ENCODE measurements around the gene SLC34A2.
"Not testable (repeated sequence)": the region's sequence is repeated elsewhere in the genome, so short reads cannot be mapped to it uniquely, and the experiment has no call there.

Gene SLC34A2, protein sequence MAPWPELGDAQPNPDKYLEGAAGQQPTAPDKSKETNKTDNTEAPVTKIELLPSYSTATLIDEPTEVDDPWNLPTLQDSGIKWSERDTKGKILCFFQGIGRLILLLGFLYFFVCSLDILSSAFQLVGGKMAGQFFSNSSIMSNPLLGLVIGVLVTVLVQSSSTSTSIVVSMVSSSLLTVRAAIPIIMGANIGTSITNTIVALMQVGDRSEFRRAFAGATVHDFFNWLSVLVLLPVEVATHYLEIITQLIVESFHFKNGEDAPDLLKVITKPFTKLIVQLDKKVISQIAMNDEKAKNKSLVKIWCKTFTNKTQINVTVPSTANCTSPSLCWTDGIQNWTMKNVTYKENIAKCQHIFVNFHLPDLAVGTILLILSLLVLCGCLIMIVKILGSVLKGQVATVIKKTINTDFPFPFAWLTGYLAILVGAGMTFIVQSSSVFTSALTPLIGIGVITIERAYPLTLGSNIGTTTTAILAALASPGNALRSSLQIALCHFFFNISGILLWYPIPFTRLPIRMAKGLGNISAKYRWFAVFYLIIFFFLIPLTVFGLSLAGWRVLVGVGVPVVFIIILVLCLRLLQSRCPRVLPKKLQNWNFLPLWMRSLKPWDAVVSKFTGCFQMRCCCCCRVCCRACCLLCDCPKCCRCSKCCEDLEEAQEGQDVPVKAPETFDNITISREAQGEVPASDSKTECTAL
- 0 reads per million in 2 experiments for total RNA-seq

- no peak for DNase-seq (ENCODE audit: low read depth)
Observed at GRCh38 chr4:25654971-25655963, at the start of gene SLC34A2. TSS of gene SLC34A2 (plus strand) at chr4:25655851. CDS start at chr4:25662501, 6,650 bp downstream.

GRCh38 chr4:25608644-25609043 is 47.0 kb upstream of the SLC34A2 start:
- DNase-seq (ENCODE audit: low read depth) = no peak

DNA sequence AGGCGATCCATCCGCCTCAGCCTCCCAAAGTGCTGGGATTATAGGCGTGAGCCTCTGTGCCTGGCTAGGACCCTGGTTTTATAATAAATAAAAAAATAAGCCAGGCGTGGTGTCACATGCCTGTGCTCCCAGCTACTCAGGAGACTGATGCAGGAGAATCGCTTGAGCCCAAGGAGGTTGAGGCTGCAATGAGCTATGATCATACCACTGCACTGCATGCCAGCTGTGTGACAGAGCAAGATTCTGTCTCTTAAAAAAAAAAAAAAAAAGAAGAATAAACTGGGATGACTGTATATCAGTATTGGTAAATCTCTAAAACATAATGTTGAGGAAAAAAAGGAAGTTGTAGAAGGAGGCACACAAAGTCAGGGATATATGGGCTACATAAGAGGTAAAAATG is 45.7 kb upstream of the SLC34A2 start:
- no peak for DNase-seq (ENCODE audit: low read depth)

- DNase-seq (ENCODE audit: low read depth) = not testable (repeated sequence)
Observed at GRCh38 chr4:25613613-25614012, 42.0 kb upstream of the SLC34A2 start.

DNA sequence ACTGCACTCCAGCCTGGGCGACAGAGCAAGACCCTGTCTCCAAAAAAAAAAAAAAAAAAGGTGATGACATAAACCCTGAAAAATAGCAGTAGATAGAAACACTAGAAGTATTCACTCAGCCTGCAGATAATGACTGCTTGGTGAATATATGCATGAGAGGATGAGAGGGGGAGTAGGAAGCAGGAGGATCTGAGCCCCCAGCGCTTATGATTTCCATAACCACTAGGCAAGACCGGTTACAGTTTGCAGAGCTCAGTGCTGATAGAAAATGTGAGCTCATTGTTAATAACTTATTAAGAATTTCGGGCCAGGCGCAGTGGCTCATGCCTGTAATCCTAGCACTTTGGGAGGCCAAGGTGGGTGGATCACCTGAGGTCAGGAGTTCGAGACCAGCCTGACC is 40.8 kb upstream of the SLC34A2 start:
- no peak for DNase-seq (ENCODE audit: low read depth)

DNA sequence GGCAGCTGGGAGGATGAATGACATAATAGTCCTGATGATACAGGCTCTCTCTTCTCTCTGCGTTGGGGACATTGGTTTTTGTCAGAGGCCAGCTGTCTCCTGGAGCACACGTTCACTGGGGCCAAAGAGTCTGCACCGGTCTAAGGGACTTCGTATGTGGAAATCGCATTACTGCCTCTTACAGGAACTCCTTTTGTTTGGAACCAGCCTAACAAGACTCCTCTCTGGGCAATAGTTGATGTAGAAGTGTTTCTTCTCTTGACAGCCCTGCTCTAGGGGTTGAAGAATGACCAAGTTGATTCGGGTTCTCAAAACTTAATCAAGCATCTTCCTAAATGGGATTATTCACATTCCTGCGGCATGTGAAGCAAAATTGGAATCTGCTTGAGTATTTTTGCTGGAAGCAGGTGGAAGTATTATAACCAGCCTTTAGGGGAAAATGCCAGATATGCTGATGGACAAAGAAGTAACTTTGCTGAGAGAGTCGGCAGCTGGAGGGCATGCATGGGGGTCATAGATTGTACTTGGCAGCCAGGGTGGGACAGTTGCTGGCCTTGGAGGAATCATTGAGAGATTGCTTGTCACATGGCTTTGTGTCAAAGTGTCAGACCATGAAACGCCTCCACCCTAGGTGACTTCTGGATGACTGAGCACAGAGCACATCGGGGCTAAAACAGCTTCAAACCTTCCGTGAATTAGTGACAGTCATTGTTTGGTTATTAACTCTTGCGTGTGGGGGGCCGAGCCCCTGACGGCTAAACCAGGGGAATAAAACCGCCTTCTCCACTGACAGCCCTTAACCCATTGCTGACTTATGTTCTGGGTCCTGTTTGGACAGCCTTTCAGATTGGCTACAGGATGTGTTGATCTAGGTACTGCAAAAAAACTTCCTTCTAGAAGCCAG is 34.4 kb upstream of the SLC34A2 start:
- DNase-seq (ENCODE audit: low read depth) = no peak

DNA sequence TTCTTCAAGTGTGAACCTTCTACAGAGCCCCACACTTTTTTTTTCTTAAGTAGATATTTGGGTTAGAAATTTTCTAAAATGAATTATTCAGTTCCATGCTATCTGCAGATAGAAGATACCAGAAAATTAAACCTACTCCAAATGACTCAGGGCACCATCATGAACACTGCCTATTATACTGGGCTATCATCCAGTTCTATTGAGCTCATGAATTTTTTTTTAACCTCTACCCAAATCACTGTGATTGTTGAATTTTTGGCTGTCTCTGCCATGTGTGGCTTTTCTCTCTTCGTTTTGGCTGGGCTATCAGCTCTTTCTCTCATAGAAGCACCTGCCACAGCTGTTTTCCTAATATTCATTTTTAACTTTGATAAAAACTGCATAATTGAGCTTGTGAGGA is 31.0 kb upstream of the SLC34A2 start:
- no peak for DNase-seq (ENCODE audit: low read depth)

- DNase-seq (ENCODE audit: low read depth) = no peak
Observed at GRCh38 chr4:25628451-25628850, 27.2 kb upstream of the SLC34A2 start.

GRCh38 chr4:25632135-25632534 is 23.5 kb upstream of the SLC34A2 start:
- no peak for DNase-seq (ENCODE audit: low read depth)

GRCh38 chr4:25633541-25633940 is 22.1 kb upstream of the SLC34A2 start:
- DNase-seq (ENCODE audit: low read depth) = no peak

DNA sequence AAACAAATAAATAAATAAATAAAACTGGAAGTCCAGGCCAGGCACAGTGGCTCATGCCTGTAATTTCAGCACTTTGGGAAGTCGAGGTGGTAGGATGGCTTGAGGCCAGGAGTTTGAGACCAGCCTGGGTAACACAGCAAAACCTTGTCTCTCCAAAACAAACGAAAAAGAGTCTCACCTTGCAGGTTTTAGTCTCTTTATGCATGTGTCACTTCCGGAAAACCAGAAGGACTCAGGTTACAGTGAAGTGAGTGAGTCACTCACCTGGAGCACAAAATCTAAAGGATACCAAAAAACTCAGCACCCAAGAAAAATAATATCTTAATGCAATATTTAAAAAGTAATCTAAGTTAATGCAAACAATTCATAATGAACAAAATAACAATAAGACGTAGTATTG is 20.1 kb upstream of the SLC34A2 start:
- DNase-seq (ENCODE audit: low read depth) = no peak

DNA sequence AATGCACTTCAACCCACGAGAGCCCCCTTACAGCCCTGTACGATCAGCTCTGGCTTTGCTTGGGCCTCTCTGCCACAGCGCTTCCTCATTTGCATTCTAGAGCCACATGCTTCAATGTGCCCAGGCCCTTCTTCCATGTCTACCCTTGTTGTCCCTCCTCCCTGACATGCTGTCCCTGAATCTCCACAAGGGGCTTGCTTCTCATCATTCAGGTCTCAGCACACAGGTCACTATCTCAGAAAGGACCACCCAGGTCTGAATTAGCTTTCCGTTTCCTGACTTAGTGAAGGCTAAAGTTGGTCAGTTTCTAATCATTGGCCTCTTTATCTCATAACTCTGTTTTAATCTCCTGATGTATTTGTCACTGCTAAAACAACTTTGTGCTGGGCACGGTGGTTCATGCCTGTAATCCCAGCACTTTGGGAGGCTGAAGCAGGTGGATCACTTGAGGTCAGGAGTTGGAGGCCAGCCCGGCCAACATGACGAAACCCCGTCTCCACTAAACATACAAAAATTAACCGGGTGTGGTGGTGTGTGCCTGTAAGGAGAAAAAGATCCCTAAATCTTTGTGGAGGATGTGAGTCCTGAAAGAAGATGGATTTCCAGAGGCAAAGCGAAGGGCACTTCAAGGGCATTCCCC is 17.9 kb upstream of the SLC34A2 start:
- no peak for DNase-seq (ENCODE audit: low read depth)

GRCh38 chr4:25638221-25638601 is 17.4 kb upstream of the SLC34A2 start:
- no peak for DNase-seq (ENCODE audit: low read depth)

DNA sequence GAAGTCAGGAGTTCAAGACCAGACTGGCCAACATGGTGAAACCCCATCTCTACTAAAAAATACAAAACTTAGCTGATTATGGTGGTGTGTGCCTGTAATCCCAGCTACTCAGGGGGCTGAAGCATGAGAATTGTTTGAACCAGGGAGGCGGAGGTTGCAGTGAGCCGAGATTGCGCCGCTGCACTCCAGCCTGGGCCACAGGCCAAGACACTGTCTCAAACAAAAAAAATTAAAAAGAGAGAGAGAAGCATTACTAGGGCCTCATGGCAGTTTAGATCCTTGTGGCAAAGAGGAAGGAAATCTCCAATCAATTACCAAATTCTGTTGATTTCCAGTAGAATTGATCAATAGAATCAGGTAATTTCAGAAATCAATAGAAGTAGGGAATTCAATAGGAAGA is 16.8 kb upstream of the SLC34A2 start:
- no peak for DNase-seq (ENCODE audit: low read depth)

DNA sequence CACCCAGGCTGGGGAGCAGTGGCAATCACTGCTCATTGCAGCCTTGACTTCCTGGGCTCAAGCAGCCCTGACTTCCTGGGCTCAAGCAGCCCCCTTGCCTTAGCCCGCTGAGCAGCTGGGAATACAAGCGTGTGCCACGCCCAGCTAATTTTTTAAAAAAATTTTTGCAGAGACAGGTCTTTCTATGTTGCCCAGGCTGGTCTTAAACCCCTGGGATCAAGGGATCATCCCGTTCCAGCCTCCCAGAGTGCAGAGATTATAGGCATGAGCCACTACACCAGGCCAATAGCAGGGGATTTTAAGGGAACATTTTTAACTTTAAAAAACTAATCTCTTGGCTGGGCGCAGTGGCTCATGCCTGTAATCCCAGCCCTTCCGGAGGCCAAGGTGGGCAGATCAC is 5.3 kb upstream of the SLC34A2 start:
- DNase-seq (ENCODE audit: low read depth) = no peak

GRCh38 chr4:25651682-25652081 is 4.0 kb upstream of the SLC34A2 start:
- DNase-seq (ENCODE audit: low read depth) = no peak

DNA sequence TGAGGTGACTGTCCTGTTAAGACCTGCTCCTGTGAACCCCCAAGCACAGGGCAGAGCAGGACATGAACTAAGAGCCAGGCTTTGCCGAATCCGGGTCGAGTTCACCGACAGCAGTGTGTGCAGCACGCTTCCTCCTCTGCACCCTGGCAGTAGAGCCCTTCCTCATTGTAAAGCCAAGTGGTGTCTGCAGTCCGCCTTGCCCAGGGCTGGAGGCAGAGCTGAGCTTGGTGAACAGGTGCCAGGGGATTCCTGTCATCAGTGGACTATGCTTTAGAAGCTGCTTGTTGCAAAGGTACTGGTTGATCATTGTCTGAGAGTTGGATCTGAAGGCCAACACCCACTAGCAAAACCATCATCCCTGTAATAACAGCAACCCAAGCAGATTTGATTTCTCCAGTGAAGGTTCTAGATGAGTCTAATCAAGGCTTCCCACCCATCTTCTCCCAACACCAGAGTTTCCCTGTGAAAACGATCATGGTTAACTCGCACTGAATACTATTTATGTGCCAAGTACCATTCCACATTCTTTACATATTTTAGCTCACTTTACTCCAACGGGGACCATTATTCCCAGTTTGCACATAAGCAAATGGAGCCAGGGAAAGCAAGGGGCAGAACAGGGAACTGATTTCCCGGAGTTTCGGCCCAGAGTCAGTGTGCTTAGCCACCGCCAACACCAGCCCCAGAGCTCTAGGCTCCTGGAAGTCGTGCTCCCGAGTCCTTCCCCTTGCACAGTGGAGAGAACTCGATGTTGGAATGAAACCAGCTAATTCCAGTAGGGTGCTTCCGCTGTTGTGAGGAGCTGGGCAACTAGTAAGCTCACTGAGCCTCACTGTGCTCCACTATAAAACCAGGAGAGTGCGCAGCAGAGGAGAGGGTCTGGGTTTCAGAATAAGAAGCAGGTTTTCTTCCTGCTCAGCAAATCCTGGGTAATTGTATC is 1.4 kb upstream of the SLC34A2 start:
- no peak for DNase-seq (ENCODE audit: low read depth)

DNA sequence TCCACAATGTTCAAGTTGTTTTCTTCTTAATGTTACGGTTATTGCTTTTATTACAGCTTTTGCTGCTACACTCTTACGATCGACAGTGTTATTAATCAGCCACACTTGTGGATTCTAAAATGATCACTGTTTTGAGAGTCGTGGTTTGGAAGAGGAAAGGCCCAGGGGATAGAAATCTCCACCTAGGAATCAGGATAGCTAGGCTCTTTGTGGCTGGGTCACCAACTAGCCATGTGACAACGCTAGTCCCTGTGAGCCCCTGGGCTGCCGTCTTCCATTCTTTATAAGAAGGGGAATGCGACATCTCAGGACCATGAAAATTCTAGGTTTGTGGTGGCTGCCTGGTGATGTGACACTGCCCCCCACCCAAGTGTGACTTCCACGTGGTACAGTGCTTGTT is 380 bp downstream of the SLC34A2 start:
- DNase-seq (ENCODE audit: low read depth) = no peak

- no peak for DNase-seq (ENCODE audit: low read depth)
Observed at GRCh38 chr4:25658357-25658771, 2.7 kb downstream of the SLC34A2 start.

GRCh38 chr4:25658777-25659176 is 3.1 kb downstream of the SLC34A2 start:
- no peak for DNase-seq (ENCODE audit: low read depth)
